ENCODE data around the gene VDR.
A peak's percentile ranks its signal among the peaks of the same experiment; 100 is the strongest.

Gene VDR

GRCh38 chr12:47794679-47795078, 110.1 kb downstream of the VDR start:
- H3K9me3 Mint-ChIP-seq = no peaks in the 10 kb centered on the region
- H3K27ac Mint-ChIP-seq = no peak overlapping the region
- H3K4me1 Mint-ChIP-seq (ENCODE audit: low read depth) = peaks cover 12% of the 10 kb centered on the region
- no peak overlapping the region for H3K4me3 Mint-ChIP-seq
- peaks cover 61% of the 10 kb centered on the region for H3K36me3 Mint-ChIP-seq (ENCODE audit: low read depth)
- no peaks in the 10 kb centered on the region for H3K27me3 Mint-ChIP-seq

GRCh38 chr12:47793015-47793681, 111.6 kb downstream of the VDR start:
- no peaks in the 10 kb centered on the region for H3K27me3 Mint-ChIP-seq
- H3K4me1 Mint-ChIP-seq (ENCODE audit: low read depth) = peaks cover 7% of the 10 kb centered on the region
- H3K9me3 Mint-ChIP-seq = no peaks in the 10 kb centered on the region
- H3K4me3 Mint-ChIP-seq = no peak overlapping the region
- peak overlapping the region; percentile 24 for H3K27ac Mint-ChIP-seq
- peaks cover 66% of the 10 kb centered on the region for H3K36me3 Mint-ChIP-seq (ENCODE audit: low read depth)

GRCh38 chr12:47791874-47792273, 112.9 kb downstream of the VDR start:
- peaks cover 70% of the 10 kb centered on the region for H3K36me3 Mint-ChIP-seq (ENCODE audit: low read depth)
- no peak overlapping the region for H3K27ac Mint-ChIP-seq

More at GRCh38 chr12:47791874-47792273, 112.9 kb downstream of the VDR start:
- peaks cover 20% of the 10 kb centered on the region for H3K4me1 Mint-ChIP-seq (ENCODE audit: low read depth)
- H3K4me3 Mint-ChIP-seq = no peak overlapping the region
- H3K9me3 Mint-ChIP-seq = no peaks in the 10 kb centered on the region
- no peaks in the 10 kb centered on the region for H3K27me3 Mint-ChIP-seq

Data from stimulated activated naive CD8-positive, alpha-beta T cell treated with anti-CD3 and anti-CD28 coated beads, Interleukin-15, Interleukin-2, amounts not matched to agents 100 ng/mL and 50 ng/mL, for 24 hours (primary cell).